Measurements from ENCODE around the gene TMC8. TPM values are rescaled to one million over a fixed set of nuclear protein-coding genes. Genes with fewer than 3 reads are reported as not detected.
A peak's percentile ranks its signal among the peaks of the same experiment; 100 is the strongest.

Gene TMC8
- total RNA-seq, 2 experiments from 2014 or later, result 336 to 340 TPM

DNA sequence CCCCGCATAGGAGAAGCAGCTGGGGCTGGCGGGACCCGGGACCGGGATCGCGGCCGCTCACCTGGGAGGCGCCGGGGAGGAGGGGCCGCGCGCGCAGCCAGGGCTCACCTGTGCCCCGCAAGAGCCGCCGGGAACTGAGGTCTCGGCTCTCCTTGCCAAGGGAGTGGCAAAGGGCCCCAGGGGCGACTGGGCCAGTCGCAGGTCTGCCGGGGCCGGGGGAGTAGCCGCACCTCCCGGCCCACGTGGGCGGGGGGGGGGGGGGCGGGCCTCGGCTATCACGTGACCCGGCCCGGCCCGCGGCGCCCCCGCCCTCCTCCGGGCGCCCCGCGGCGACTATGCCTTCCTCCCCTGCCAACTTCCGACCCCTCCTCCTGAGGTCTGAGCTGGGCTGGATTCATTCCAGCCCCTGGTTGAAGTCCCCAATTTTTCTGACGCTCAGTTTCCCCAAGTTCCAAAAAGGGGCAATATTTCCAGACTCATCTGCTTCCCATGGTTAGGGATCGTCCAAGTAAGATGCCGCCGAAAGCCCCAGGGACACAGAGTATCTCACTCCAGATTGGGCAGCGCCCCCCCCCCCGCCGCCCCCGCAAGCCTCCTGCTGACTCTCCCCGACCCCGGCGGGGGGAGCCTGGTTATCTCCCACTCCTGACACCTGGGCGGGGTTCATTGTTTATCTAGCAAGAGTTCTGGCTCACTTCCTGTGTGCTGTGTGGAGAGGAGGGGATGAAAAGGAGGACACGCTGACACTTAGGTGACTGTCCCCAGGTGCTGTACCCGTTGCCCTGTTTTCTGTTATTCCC lies 1.8 kb upstream of the TMC8 start, which contains the start of gene TMC6:
Gene TMC6 (minus strand): TSS at position 205 of the 800 bp plus-strand sequence. CDS start 1,923 bp downstream, outside the sequence.
- DNase-seq (peak; percentile 83), ATAC-seq (ENCODE audit: low read depth) (peak; percentile 15)
- H3K9me3 Mint-ChIP-seq, result no peaks in the 10 kb centered on the region
- peak within 1 kb of the TSS; percentile 100 for H3K27ac Mint-ChIP-seq
- H3K4me3 Mint-ChIP-seq, result peak within 1 kb of the TSS; percentile 99
- H3K27me3 Mint-ChIP-seq, result no peaks in the 10 kb centered on the region
- peaks cover 35% of the 10 kb centered on the region for H3K36me3 Mint-ChIP-seq
- peaks cover 29% of the 10 kb centered on the region for H3K4me1 Mint-ChIP-seq
- POLR2A ChIA-PET, result interaction anchor here (0.6 to 13.9 kb wide), 8 partner anchors 8 to 1130 kb away, joined by 3 to 380 read pairs (median 6); no protein-coding TSS in a partner anchor

DNA sequence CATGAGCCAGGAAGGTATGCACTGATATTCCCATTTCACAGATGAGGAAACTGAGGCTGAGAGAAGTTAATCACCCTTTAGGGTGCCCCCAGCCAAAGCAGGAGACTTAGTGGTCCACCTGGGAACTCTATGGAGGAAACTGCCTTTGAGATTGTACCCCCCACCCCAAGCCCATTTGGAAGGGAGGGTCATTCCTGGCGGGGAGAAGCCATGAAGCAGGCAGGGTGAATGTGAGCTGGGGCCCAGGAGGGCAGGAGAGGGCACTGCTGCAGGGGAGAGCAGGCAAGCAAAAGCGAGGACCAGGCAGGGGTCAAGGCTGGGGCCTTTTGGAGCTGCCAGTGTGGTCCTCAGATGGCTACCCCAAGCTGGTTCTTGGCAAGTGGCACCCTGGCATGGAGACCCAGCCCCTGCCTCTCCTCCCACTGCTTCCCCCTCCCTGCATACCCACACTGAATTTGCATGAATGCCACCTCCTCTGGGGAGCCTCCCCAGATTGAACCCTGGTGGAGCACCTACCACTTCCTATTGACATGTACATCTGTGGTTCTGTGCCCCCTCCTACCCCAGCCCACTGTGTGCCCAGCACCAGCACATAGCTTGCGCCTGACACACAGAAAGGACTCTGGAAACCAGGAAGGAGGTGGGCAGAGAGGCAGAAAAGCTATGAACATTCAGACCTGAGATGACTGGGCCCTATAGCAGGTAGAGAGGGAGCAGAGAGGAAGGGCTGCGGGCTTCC lies 1.1 kb upstream of the TMC8 start:
- no peaks in the 10 kb centered on the region for H3K27me3 Mint-ChIP-seq
- POLR2A ChIA-PET, result interaction anchor here (0.6 to 13.9 kb wide), 8 partner anchors 9 to 1862 kb away, joined by 3 to 380 read pairs (median 4); no protein-coding TSS in a partner anchor
- peaks cover 31% of the 10 kb centered on the region for H3K4me1 Mint-ChIP-seq
- H3K4me3 Mint-ChIP-seq, result peak overlapping the region; percentile 99
- ATAC-seq (ENCODE audit: low read depth) (no peak), DNase-seq (peak; percentile 60)
- H3K9me3 Mint-ChIP-seq, result no peaks in the 10 kb centered on the region
- peak overlapping the region; percentile 100 for H3K27ac Mint-ChIP-seq
- peaks cover 39% of the 10 kb centered on the region for H3K36me3 Mint-ChIP-seq

DNA sequence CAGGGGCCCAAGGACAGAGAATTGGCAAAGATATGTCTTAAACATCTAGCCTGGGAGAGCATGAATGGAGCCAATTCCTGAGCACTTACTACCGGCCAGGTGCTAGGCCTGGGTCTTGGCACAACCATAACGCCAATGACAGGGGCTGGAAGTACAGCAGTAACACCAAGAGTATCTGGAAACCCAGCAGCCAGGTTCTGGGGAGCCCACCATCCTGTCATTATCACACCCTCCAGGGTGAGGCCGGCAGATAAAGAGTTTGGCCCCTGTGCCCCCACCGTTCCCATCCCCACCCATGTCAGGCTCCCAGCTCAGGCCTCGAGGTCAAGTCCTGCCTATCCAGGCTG lies 508 bp upstream of the TMC8 start:
- H3K27ac Mint-ChIP-seq, result peak overlapping the region; percentile 100
- POLR2A ChIA-PET, result interaction anchor here (0.6 to 13.9 kb wide), 12 partner anchors 9 to 1863 kb away, joined by 3 to 380 read pairs (median 3); partner anchors contain the start of genes AFMID, TK1 and TNRC6C
- no peaks in the 10 kb centered on the region for H3K27me3 Mint-ChIP-seq
- H3K4me1 Mint-ChIP-seq, result peaks cover 30% of the 10 kb centered on the region
- H3K36me3 Mint-ChIP-seq, result peaks cover 41% of the 10 kb centered on the region
- H3K4me3 Mint-ChIP-seq, result peak overlapping the region; percentile 99
- no peaks in the 10 kb centered on the region for H3K9me3 Mint-ChIP-seq
- ATAC-seq (ENCODE audit: low read depth) (no peak), DNase-seq (peak; percentile 58)

DNA sequence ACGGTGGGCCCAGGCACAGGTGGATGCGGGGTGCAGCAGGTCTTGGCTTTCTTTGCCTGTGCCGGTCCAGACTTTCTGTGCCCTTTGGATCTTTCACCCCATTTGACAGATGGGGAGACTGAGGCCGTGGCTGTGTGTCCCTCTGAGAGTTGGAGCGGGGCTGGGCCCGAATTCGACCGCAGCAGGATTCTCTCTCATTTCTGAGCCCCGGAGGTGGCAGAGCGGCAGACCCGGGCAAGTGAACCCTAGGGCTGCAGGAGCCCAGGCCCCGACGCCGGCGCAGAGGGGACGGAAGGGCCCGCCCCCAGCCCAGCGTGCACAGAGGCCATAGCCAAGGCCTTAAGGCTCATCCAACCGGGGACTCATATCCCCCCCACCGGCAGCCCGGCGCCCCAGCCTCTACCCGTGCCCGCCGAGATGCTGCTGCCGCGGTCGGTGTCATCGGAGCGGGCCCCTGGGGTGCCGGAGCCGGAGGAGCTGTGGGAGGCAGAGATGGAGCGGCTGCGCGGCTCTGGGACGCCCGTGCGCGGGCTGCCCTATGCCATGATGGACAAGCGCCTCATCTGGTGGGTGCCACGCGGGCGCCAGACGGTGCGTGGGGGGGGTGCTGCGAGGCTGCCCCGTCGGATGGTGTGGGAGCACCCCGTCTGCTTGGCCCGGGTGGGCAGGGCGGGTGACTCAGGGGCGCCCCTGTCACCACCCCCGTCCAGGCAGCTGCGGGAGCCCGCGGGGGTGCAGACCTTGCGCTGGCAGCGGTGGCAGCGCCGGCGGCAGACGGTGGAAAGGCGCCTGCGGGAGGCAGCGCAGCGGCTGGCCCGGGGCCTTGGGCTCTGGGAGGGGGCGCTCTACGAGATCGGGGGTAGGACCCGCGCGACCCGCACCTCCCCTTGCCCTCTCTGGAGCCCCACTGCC lies 857 bp downstream of the TMC8 start:
- H3K4me1 Mint-ChIP-seq, result peaks cover 37% of the 10 kb centered on the region
- H3K36me3 Mint-ChIP-seq, result peaks cover 47% of the 10 kb centered on the region
- no peaks in the 10 kb centered on the region for H3K9me3 Mint-ChIP-seq
- DNase-seq, result peak; percentile 72
- H3K4me3 Mint-ChIP-seq, result peak overlapping the region; percentile 99
- POLR2A ChIA-PET, result interaction anchor here (0.6 to 14.8 kb wide), 14 partner anchors 7 to 1460 kb away, joined by 3 to 380 read pairs (median 4); partner anchors contain the start of genes AFMID, TK1, TMC6 and TMC8
- no peaks in the 10 kb centered on the region for H3K27me3 Mint-ChIP-seq
- ATAC-seq (ENCODE audit: low read depth), result no peak
- peak overlapping the region; percentile 100 for H3K27ac Mint-ChIP-seq

DNA sequence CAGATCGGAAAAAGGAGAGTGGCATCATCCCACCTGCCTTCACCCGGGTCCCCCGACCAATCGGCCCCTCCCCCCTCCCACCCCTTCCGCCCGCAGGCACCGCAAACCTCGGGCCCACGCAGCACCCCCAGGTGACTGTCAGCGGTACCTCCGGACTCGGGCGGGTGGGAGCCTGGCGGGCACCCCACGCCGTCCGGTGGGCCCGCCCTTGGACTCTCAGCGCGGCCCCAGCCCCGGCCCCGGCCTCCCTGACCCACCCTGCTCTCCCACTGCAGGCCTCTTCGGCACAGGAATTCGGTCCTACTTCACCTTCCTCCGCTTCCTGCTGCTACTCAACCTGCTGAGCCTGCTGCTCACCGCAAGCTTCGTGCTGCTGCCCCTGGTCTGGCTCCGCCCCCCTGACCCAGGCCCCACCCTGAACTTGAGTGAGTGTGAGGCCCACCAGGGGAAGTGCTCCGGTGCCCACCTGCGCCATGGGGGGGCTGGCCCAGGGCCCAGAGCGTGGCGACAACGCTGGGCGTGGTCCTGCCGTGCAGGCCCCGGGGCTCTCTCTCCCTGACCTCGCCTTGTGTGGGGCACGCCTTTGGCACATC lies 1.6 kb downstream of the TMC8 start:
- Mint-ChIP-seq H3K4me3 (peak overlapping the region; percentile 99), H3K4me1 (peaks cover 41% of the 10 kb centered on the region), H3K27me3 (no peaks in the 10 kb centered on the region), H3K36me3 (peaks cover 45% of the 10 kb centered on the region), H3K27ac (peak overlapping the region; percentile 81), H3K9me3 (no peaks in the 10 kb centered on the region)
- POLR2A ChIA-PET, result interaction anchor here (0.6 to 14.8 kb wide), 7 partner anchors 8 to 174 kb away, joined by 3 to 380 read pairs (median 3); partner anchors contain the start of genes TMC6, TMC8 and TNRC6C
- ATAC-seq (ENCODE audit: low read depth) (peak; percentile 13), DNase-seq (peak; percentile 84)

DNA sequence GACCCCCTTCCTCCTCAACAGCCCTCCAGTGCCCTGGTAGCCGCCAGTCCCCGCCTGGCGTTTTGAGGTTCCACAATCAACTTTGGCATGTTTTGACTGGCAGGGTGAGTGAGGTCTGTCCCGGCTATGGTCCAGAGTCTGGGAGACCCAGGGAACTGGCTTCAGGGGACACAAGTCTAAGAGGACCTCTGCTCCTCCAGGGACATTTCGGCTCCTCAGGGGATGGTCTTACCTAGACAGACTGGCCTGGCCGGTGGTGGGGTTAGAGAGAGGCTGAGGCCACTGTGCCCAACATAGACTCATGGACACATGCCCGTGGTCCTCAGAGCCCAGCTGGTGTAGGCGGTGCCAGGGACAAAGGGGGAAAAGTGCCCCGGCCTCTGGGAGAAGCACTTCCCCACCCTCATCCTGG lies 2.2 kb downstream of the TMC8 start:
- Mint-ChIP-seq H3K4me1 (peaks cover 46% of the 10 kb centered on the region), H3K9me3 (no peaks in the 10 kb centered on the region), H3K36me3 (peaks cover 45% of the 10 kb centered on the region), H3K27ac (peak overlapping the region; percentile 81), H3K27me3 (no peaks in the 10 kb centered on the region), H3K4me3 (peak overlapping the region; percentile 93)
- POLR2A ChIA-PET, result interaction anchor here (1.2 to 14.8 kb wide), 5 partner anchors 9 to 54 kb away, joined by 3 to 380 read pairs (median 40); partner anchors contain the start of genes TMC6 and TMC8
- no peak for DNase-seq
- no peak for ATAC-seq (ENCODE audit: low read depth)

DNA sequence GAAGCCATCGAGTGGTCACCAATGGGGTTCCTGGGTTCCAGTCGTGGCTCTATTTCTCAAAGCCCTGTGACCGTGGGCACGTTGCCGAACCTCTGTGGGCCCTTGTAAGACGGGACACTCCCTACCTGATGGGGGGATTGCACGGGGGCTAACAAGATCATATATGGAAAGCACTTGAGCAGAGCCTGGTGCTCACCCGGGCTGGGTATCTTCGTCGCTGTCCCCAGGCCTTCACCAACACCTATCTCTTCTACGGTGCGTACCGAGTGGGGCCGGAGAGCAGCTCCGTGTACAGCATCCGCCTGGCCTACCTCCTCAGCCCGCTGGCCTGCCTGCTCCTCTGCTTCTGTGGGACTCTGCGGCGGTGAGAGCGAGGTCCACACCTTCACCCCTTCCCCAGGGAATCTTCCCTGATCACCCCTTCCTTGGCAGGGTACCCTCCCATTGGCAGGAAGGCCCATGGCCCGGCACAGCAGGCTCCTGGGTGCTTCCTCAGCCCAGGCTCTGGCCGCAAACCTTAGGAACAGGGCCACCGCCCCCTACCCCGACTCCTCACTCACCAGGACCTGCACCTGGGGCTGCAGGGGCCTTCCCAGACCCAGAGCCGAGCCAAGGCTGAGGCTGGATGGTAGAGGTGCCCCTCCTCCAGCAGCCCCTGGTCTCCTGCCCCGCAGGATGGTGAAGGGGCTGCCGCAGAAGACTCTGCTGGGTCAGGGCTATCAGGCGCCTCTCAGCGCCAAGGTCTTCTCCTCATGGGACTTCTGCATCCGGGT lies 2.8 kb downstream of the TMC8 start:
- Mint-ChIP-seq H3K4me1 (peaks cover 49% of the 10 kb centered on the region), H3K27me3 (no peaks in the 10 kb centered on the region), H3K9me3 (no peaks in the 10 kb centered on the region), H3K27ac (peak overlapping the region; percentile 81), H3K36me3 (peaks cover 44% of the 10 kb centered on the region), H3K4me3 (peak overlapping the region; percentile 93)
- DNase-seq, result no peak
- no peak for ATAC-seq (ENCODE audit: low read depth)
- POLR2A ChIA-PET, result interaction anchor here (1.2 to 14.8 kb wide), 5 partner anchors 9 to 1399 kb away, joined by 3 to 380 read pairs (median 11); partner anchors contain the start of genes TMC6 and TMC8

DNA sequence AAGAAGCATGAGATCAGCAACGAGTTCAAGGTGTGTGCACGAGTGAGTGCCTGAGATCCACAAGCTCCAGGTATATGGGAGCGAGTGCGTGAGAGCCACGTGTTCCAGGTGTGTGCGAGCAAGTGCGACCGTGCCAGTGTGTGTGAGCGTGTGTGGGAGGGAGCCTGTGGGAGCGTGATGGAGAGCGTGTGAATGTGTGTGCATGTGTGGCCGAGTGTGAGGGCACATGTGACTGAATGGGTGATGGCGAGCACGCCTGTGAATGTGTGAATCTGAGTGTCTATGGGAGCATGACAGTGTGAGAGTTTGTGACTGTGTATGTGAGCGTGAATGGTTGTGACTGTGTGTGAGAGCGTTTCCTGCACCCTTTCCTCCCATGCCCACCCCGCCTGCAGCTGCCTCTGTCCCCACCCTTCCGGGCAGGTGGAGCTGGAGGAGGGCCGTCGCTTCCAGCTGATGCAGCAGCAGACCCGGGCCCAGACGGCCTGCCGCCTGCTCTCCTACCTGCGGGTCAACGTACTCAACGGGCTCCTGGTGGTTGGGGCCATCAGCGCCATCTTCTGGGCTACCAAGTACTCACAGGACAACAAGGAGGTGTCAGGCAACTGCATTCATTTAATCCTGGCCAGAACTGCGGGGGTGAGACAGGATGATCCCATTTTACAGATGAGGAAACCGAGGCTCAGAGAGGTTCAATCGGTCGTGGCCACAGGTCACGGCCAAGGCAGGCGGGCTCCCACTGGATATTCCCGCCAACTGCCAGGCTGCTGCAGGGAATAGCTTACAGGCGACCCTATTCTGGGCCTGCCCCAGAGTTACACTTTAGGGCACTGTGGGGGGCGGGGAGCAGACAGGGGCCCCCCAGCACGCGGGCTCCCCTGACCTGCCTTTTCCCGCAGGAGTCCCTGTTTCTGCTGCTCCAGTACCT lies 3.7 kb downstream of the TMC8 start:
- peaks cover 53% of the 10 kb centered on the region for H3K4me1 Mint-ChIP-seq
- H3K36me3 Mint-ChIP-seq, result peaks cover 44% of the 10 kb centered on the region
- H3K4me3 Mint-ChIP-seq, result peak overlapping the region; percentile 93
- peak; percentile 11 for ATAC-seq (ENCODE audit: low read depth)
- no peaks in the 10 kb centered on the region for H3K9me3 Mint-ChIP-seq
- POLR2A ChIA-PET, result interaction anchor here (1.4 to 14.8 kb wide), 4 partner anchors 9 to 1400 kb away, joined by 3 to 380 read pairs (median 26); partner anchors contain the start of genes TMC6 and TMC8
- peak overlapping the region; percentile 81 for H3K27ac Mint-ChIP-seq
- peak; percentile 79 for DNase-seq
- no peaks in the 10 kb centered on the region for H3K27me3 Mint-ChIP-seq

DNA sequence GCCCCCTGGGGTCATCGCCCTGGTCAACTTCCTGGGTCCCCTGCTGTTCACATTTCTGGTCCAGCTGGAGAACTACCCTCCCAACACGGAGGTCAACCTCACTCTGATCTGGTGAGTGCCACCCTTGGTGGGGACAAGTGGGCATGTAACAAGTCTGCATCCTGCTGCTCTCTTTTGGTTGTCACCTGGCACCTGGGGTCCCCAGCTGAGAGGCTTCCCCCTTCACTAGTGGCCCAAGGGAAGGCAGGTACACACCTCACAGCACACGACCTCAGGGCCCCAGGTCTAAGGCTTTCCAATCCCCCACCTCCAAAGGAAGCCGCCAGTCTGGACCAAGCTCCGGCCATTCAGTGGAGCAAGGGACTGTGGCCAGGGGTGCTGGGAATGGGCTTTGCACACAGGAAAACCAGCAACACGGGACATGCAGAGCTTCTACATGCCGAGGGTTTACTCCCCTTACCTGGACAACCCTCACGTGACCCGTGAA lies 4.4 kb downstream of the TMC8 start:
- H3K36me3 Mint-ChIP-seq, result peaks cover 44% of the 10 kb centered on the region
- no peak overlapping the region for H3K27ac Mint-ChIP-seq
- POLR2A ChIA-PET, result interaction anchor here (0.6 to 14.8 kb wide), 5 partner anchors 9 to 1401 kb away, joined by 3 to 380 read pairs (median 11); partner anchors contain the start of genes TMC6 and TMC8
- no peaks in the 10 kb centered on the region for H3K9me3 Mint-ChIP-seq
- peak overlapping the region; percentile 10 for H3K4me3 Mint-ChIP-seq
- peaks cover 51% of the 10 kb centered on the region for H3K4me1 Mint-ChIP-seq
- DNase-seq (no peak), ATAC-seq (ENCODE audit: low read depth) (no peak)
- H3K27me3 Mint-ChIP-seq, result no peaks in the 10 kb centered on the region

DNA sequence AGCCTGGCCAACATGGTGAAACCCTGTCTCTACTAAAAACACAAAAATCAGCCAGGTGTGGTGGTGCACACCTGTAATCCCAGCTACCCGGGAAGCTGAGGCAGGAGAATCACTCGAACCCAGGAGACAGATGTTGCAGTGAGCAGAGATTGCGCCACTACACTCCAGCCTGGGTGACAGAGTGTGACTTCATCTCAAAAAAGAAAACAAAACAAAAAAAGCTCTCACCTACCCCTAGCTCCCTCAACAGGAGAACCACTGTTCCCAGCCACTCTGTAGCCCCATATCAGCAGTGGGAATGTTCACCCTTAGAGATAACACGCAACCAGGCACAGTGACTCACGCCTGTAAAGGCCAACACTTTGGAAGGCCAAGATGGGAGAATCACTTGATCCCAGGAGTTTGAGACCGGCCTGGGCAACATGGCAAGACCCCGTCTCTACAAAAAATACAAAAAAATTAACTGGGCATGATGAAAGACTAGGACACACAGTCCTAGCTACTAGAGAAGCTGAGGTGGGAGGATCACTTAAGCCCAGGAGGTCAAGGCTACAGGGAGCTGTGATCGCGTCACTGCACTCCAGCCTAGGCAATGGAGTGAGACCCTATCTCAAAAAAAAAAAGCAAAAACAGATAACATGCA lies 5.4 kb downstream of the TMC8 start:
- POLR2A ChIA-PET, result interaction anchor here (1.5 to 14.8 kb wide), 4 partner anchors 8 to 41 kb away, joined by 6 to 380 read pairs (median 26); partner anchors contain the start of genes TMC6 and TMC8
- H3K27ac Mint-ChIP-seq, result peak overlapping the region; percentile 82
- H3K4me1 Mint-ChIP-seq, result peaks cover 52% of the 10 kb centered on the region
- H3K9me3 Mint-ChIP-seq, result no peaks in the 10 kb centered on the region
- H3K27me3 Mint-ChIP-seq, result no peaks in the 10 kb centered on the region
- no peak for ATAC-seq (ENCODE audit: low read depth)
- no peak for DNase-seq
- peak overlapping the region; percentile 42 for H3K4me3 Mint-ChIP-seq
- peaks cover 38% of the 10 kb centered on the region for H3K36me3 Mint-ChIP-seq
